HTERT RPE-1 (cell line): ENCODE data around the gene C9orf43.
"Not testable (repeated sequence)": the region's sequence is repeated elsewhere in the genome, so short reads cannot be mapped to it uniquely, and the experiment has no call there.

Source experiments
- in situ Hi-C: fragments of 300-500 bp; cut with MboI; formaldehyde crosslinking; loops from 4 replicates; pipeline ENCODE4 v1.14.3; 2020; ENCODE audit warnings: low sequenced_read_pairs

The C9orf43 gene

GRCh38 chr9:113410207-113410864 is at the start of gene C9orf43, which contains the start of gene POLE3:
Gene C9orf43 (plus strand): TSS chr9:113410747. CDS start chr9:113413494, 2,747 bp downstream.
Gene POLE3 (minus strand): TSS chr9:113410675. CDS start chr9:113410293, 382 bp downstream.
- in situ Hi-C loops: no loop called here

GRCh38 chr9:113361304-113362018 is 49.1 kb upstream of the C9orf43 start:
- in situ Hi-C loops: no loop called here

- in situ Hi-C loops: no loop called here
Measured at GRCh38 chr9:113363336-113363735, 47.2 kb upstream of the C9orf43 start.

GRCh38 chr9:113364951-113365350 is 45.6 kb upstream of the C9orf43 start:
- in situ Hi-C loops: no loop called here

GRCh38 chr9:113365652-113366051 is 44.9 kb upstream of the C9orf43 start:
- in situ Hi-C loops: not testable (repeated sequence)

- in situ Hi-C loops: no loop called here
Measured at GRCh38 chr9:113368348-113368981, 42.1 kb upstream of the C9orf43 start.

GRCh38 chr9:113368982-113369854 is 41.3 kb upstream of the C9orf43 start:
- in situ Hi-C loops: no loop called here

GRCh38 chr9:113369855-113370140 is 40.7 kb upstream of the C9orf43 start:
- in situ Hi-C loops: no loop called here

- in situ Hi-C loops: no loop called here
Measured at GRCh38 chr9:113370806-113371325, 39.7 kb upstream of the C9orf43 start.

GRCh38 chr9:113372059-113372458 is 38.5 kb upstream of the C9orf43 start:
- in situ Hi-C loops: no loop called here

GRCh38 chr9:113373256-113373655 is 37.3 kb upstream of the C9orf43 start:
- in situ Hi-C loops: no loop called here

GRCh38 chr9:113373676-113374392 is 36.7 kb upstream of the C9orf43 start:
- in situ Hi-C loops: no loop called here

- in situ Hi-C loops: no loop called here
Measured at GRCh38 chr9:113375057-113376023, 35.2 kb upstream of the C9orf43 start.

GRCh38 chr9:113376634-113377567 is 33.6 kb upstream of the C9orf43 start, which contains the start of gene HDHD3:
Gene HDHD3 (minus strand): TSS chr9:113376986. CDS start chr9:113374354, 2,632 bp downstream.
- in situ Hi-C loops: no loop called here

- in situ Hi-C loops: not testable (repeated sequence)
Measured at GRCh38 chr9:113379094-113379828, 31.3 kb upstream of the C9orf43 start.

- in situ Hi-C loops: not testable (repeated sequence)
Measured at GRCh38 chr9:113379829-113380210, 30.7 kb upstream of the C9orf43 start.

GRCh38 chr9:113380869-113381378 is 29.6 kb upstream of the C9orf43 start:
- in situ Hi-C loops: no loop called here
